GM23248 (cell line): ENCODE results near the gene CLIC4. TPM values are rescaled to one million over a fixed set of nuclear protein-coding genes. Genes with fewer than 3 reads are reported as not detected.
A peak's percentile ranks its signal among the peaks of the same experiment; 100 is the strongest.

Experiments used
- DNase-seq: peaks from one replicate; pipeline ENCODE4 v3.0.0-alpha.2; 2015
- H2AFZ ChIP-seq: fragments of 200-600 bp; sonication (generic); 2 replicates; pipeline ENCODE4 v1.6.1; 2016; ENCODE audit warnings: antibody characterized with exemption
- H3F3A ChIP-seq: fragments of 200-600 bp; sonication (generic); 2 replicates; pipeline ENCODE4 v1.6.1; 2016; ENCODE audit warnings: mild to moderate bottlenecking, antibody characterized with exemption, mixed run types; ENCODE audit not compliant: insufficient read depth
- H3K27ac ChIP-seq: fragments of 200-600 bp; sonication (generic); 2 replicates; pipeline ENCODE4 v1.5.1; 2016; ENCODE audit warnings: mild to moderate bottlenecking
- H3K27me3 ChIP-seq: fragments of 200-600 bp; sonication (generic); replicated peaks from 2 replicates; pipeline ENCODE4 v1.6.1; 2016; ENCODE audit warnings: mild to moderate bottlenecking; ENCODE audit not compliant: insufficient read depth
- H3K36me3 ChIP-seq: fragments of 200-600 bp; sonication (generic); 2 replicates; pipeline ENCODE4 v1.6.1; 2016; ENCODE audit warnings: low read depth, mild to moderate bottlenecking
- H3K4me1 ChIP-seq: fragments of 200-600 bp; sonication (generic); 2 replicates; pipeline ENCODE4 v1.6.1; 2016; ENCODE audit warnings: mild to moderate bottlenecking; ENCODE audit not compliant: insufficient read depth
- H3K4me2 ChIP-seq: fragments of 200-600 bp; sonication (generic); one replicate; pipeline ENCODE4 v1.6.1; 2016; ENCODE audit warnings: mild to moderate bottlenecking; ENCODE audit not compliant: unreplicated experiment
- H3K4me3 ChIP-seq: fragments of 200-600 bp; sonication (generic); 2 replicates; pipeline ENCODE4 v1.5.1; 2016; ENCODE audit warnings: mild to moderate bottlenecking
- H3K79me2 ChIP-seq: fragments of 200-600 bp; sonication (generic); 2 replicates; pipeline ENCODE4 v1.6.1; 2016; ENCODE audit warnings: mild to moderate bottlenecking; ENCODE audit not compliant: insufficient read depth
- H3K9ac ChIP-seq: fragments of 200-600 bp; sonication (generic); 2 replicates; pipeline ENCODE4 v1.6.1; 2016; ENCODE audit warnings: mild to moderate bottlenecking
- H3K9me2 ChIP-seq: fragments of 200-600 bp; sonication (generic); 2 replicates; pipeline ENCODE4 v1.6.1; 2016; ENCODE audit warnings: mixed run types, mild to moderate bottlenecking, moderate library complexity; ENCODE audit not compliant: insufficient read depth
- H3K9me3 ChIP-seq: fragments of 200-600 bp; sonication (generic); one replicate; pipeline ENCODE4 v1.6.1; 2017; ENCODE audit warnings: low read depth
- H4K20me1 ChIP-seq: fragments of 200-600 bp; sonication (generic); 2 replicates; pipeline ENCODE4 v1.6.0; 2016; ENCODE audit not compliant: insufficient read depth
- EZH2 ChIP-seq: fragments of 200-600 bp; sonication (generic); IDR thresholded peaks from 2 replicates; pipeline ENCODE4 v1.6.1; 2018; ENCODE audit warnings: antibody characterized with exemption, mild to moderate bottlenecking; ENCODE audit not compliant: insufficient read depth, poor library complexity, severe bottlenecking
- EZH2phosphoT487 ChIP-seq: fragments of 200-600 bp; sonication (generic); IDR thresholded peaks from 2 replicates; pipeline ENCODE4 v1.6.1; 2018; ENCODE audit warnings: antibody characterized with exemption, moderate library complexity, mild to moderate bottlenecking, low read depth; ENCODE audit not compliant: insufficient read depth
- WGBS, 2 experiments: methylation state at CpG; one replicate each; pipeline ENCODE4 v1.1.6; 2015 to 2017; ENCODE audit warnings: low lambda C conversion rate in 2 of 2, low coverage in 1 of 2; ENCODE audit errors: missing lambda C conversion rate in 2 of 2; 5-methylcytosine and 5-hydroxymethylcytosine counted together
- in situ Hi-C: fragments of 300-500 bp; cut with MboI; formaldehyde crosslinking; loops from 2 replicates; pipeline ENCODE4 v1.15.0; 2020
- polyA plus RNA-seq: library from polyadenylated mRNA; unstranded; fragments of >200 nt; fragmentation: Nextera tagmentation; extraction: Ambion mirVana; gene quantifications from 2 replicates; pipeline ENCODE4 v1.2.1, GENCODE V29; 2016
- total RNA-seq: library from RNA; depleted of rRNA; stranded (reverse); fragments of >200 nt; shearing (Covaris generic); gene quantifications from 2 replicates; pipeline ENCODE4 v1.2.3, GENCODE V29; 2014

The CLIC4 gene
- total and polyA plus RNA-seq, 2 experiments from 2014 or later: 1,380 to 1,665 TPM

DNA sequence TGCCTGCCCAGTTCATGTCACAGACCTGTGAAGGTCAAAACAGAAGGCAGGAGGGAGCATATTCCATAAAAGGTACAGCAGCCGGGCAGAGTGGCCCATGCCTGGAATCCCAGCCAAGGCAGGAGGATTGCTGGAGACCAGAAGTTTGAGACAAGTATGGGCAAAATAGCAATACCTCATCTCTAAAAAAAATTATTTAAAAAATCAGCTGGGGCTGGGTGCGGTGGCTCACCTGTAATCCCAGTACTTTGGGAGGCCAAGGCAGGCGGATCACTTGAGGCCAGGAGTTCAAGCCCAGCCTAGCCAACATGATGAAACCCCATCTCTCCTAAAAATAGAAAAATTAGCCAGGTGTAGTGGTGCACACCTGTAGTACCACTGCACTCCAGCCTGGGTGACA, 120.3 kb downstream of the CLIC4 start:
- no peaks in the 10 kb centered on the region for H3K79me2 ChIP-seq
- no peak overlapping the region for H3K4me2 ChIP-seq
- no peaks in the 10 kb centered on the region for H3K9me3 ChIP-seq
- no peak overlapping the region for H3K9ac ChIP-seq
- DNase-seq: no peak
- 91 to 93% methylated on average over 3 of the region's 3 CpGs for WGBS, 2 experiments
- TF ChIP-seq EZH2 (no peak), EZH2phosphoT487 (no peak)
- no peaks in the 10 kb centered on the region for H4K20me1 ChIP-seq
- no peaks in the 10 kb centered on the region for H3K9me2 ChIP-seq
- peaks cover 22% of the 10 kb centered on the region for H3F3A ChIP-seq
- H3K36me3 ChIP-seq: no peaks in the 10 kb centered on the region
- H3K4me3 ChIP-seq: no peak overlapping the region
- H3K4me1 ChIP-seq: no peaks in the 10 kb centered on the region
- in situ Hi-C loops: no loop called here
- H3K27ac ChIP-seq: no peak overlapping the region
- H3K27me3 ChIP-seq: no peaks in the 10 kb centered on the region
- no peak overlapping the region for H2AFZ ChIP-seq

DNA sequence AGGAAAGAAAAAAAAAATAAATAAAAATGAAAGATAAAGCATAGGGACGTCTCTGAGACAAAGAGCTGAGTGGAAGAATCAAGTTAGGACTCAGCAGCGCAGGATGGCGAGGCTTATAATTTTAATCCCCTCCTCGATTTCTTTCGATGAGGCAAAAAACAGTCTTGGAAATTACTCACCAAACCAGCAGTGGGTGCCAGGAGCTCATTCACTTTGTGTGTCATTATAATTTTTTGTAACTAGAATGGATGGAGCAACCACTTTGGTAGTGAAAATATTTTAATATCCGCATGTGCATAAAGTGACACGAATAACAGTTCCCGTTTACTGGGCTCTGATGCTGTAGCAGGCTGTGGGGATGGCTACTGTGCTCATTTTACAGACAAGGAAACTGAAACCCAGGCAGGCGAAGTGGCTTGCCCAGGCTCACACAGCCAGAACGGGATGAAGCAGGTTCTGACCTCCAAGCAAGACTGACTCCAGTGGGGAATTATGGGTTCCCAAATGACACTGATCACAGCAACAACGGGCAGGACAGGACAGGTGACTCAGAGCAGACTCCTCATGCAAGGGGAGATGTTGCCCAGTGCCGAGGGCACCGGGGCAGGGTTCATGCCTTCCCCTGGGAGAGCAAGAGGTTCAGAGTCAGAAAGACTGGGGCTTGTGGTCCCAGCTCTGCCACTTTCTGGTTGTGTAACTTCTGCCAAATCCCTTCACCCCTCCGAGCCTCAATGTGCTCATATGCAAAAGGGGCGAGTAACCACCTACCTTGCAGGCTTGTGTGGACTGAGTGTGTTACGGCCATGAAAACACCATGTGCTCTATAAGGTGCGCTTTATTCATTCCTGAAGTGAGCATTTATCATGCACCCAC, 121.2 kb downstream of the CLIC4 start:
- Histone ChIP-seq H3K4me2 (no peak overlapping the region), H3K4me3 (no peak overlapping the region), H3K27me3 (no peaks in the 10 kb centered on the region), H3K4me1 (no peaks in the 10 kb centered on the region), H2AFZ (no peak overlapping the region), H3F3A (peaks cover 22% of the 10 kb centered on the region; the same call in 1 of the 2 replicates), H3K9me3 (no peaks in the 10 kb centered on the region), H3K36me3 (no peaks in the 10 kb centered on the region), H4K20me1 (no peaks in the 10 kb centered on the region), H3K27ac (no peak overlapping the region), H3K79me2 (no peaks in the 10 kb centered on the region), H3K9me2 (no peaks in the 10 kb centered on the region), H3K9ac (no peak overlapping the region)
- no peak for TF ChIP-seq EZH2
- no peak for TF ChIP-seq EZH2phosphoT487
- 59 to 61% methylated on average over 17 of the region's 17 CpGs for WGBS, 2 experiments
- in situ Hi-C loops: no loop called here
- DNase-seq: peak; percentile 62

DNA sequence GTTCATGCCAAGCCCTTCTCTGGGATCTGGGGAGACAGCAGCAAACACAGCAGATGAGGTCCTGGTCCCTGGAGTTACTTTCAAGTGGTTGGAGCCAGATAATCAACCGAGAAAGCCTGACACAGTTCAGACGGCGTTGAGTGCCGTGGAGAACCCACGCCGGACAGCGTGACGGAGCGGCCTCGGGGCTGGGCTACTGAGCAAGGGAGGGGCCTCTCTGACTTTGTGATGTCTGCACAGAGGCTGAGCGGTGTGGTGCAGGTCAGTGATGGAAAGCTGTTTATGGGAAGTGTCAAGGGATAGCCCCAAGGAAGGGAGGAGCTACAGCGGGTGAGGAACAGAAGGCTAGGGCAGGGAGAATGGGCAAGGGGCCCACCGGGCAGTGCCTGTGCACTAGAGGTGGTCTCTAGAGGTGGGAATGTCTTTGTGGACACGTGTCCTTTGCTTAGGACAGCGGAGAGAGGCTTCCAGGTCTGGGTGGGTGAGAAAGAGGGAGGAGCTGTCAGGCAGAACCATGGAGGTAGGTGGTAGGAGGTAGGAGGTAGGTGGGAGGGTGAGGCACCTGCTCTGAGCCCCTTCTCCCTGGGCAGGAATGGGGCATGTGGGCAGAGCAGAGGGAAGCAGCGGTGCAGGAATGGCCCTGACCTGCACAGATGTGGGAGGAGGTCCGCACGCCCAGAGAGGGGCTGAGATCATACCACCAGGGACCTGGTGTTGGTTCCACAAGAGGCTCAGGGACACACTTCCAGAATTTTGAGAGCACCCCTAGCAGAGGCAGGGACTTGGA, 122.0 kb downstream of the CLIC4 start:
- no peaks in the 10 kb centered on the region for H3K9me3 ChIP-seq
- no peak overlapping the region for H3K4me3 ChIP-seq
- H2AFZ ChIP-seq: no peak overlapping the region
- DNase-seq: no peak
- TF ChIP-seq EZH2phosphoT487 (no peak), EZH2 (no peak)
- H3K27me3 ChIP-seq: no peaks in the 10 kb centered on the region
- no peaks in the 10 kb centered on the region for H3K9me2 ChIP-seq
- in situ Hi-C loops: no loop called here
- H3K36me3 ChIP-seq: no peaks in the 10 kb centered on the region
- H4K20me1 ChIP-seq: no peaks in the 10 kb centered on the region
- H3F3A ChIP-seq: peaks cover 19% of the 10 kb centered on the region; the same call in 1 of the 2 replicates
- no peaks in the 10 kb centered on the region for H3K4me1 ChIP-seq
- WGBS, 2 experiments: 72 to 76% methylated on average over 17 to 18 of the region's 18 CpGs
- H3K27ac ChIP-seq: no peak overlapping the region
- H3K9ac ChIP-seq: no peak overlapping the region
- no peaks in the 10 kb centered on the region for H3K79me2 ChIP-seq
- no peak overlapping the region for H3K4me2 ChIP-seq

DNA sequence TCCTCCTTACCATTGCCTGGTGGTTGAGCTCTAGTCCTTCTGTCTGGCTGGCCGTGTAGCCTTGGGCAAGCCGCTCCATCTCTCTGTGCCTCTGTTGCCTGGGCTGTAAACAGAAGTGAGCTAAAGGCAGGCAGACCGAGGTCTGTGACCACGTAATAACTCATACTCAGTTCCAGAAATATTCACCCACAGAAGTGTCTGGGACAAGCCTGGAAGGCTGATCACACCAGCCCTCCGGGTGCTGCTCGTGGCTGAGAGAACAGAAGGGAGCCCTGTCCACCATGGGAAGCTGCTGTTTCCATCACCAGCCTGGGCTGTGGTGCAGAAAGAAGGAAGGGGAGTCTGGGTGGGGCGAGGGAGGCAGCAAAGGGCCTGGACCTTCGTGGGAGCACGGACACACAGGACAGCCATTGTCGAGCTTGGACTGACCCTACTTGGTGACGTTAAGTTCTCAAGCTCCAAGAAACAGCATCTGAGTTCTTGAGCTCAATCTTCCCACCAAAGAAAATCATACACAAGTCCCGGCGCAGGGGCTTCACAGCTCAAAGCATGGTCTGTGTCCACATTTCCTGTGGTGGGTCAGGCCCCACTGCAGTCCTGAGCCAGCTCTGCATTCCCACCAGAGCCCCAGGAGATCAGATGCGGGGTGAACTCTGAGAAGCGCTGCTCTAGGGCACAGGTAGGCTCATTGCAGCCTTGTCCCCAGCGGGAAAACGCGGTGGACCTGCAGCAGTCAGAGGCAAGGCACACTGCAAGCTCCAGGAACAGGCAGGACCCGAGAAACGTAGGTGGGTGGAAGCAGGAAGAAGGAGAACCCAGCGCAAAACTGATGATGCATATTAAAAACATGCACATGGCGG, 123.0 kb downstream of the CLIC4 start:
- H3K9me2 ChIP-seq: no peaks in the 10 kb centered on the region
- H3K9me3 ChIP-seq: no peaks in the 10 kb centered on the region
- H3K27ac ChIP-seq: no peak overlapping the region
- H3K9ac ChIP-seq: no peak overlapping the region
- no peaks in the 10 kb centered on the region for H3K27me3 ChIP-seq
- peaks cover 19% of the 10 kb centered on the region; the same call in 1 of the 2 replicates for H3F3A ChIP-seq
- DNase-seq: no peak
- in situ Hi-C loops: no loop called here
- H3K4me3 ChIP-seq: no peak overlapping the region
- 80% methylated on average over 19 to 22 of the region's 22 CpGs for WGBS, 2 experiments
- H3K4me1 ChIP-seq: no peaks in the 10 kb centered on the region
- H4K20me1 ChIP-seq: no peaks in the 10 kb centered on the region
- H2AFZ ChIP-seq: no peak overlapping the region
- no peak overlapping the region for H3K4me2 ChIP-seq
- TF ChIP-seq EZH2phosphoT487 (no peak), EZH2 (no peak)
- no peaks in the 10 kb centered on the region for H3K36me3 ChIP-seq
- no peaks in the 10 kb centered on the region for H3K79me2 ChIP-seq
